Memory B cell (primary cell): ENCODE measurements around the gene AHSG.
"Not testable (repeated sequence)": the region's sequence is repeated elsewhere in the genome, so short reads cannot be mapped to it uniquely, and the experiment has no call there.

ENCODE experiments used
- ATAC-seq: fragments of 150-1000 bp; cut with Tn5 transposase; 2 replicates; pipeline ENCODE4 v1.10.0; 2021; ENCODE audit warnings: low read depth, mild to moderate bottlenecking, moderate library complexity
- DNase-seq, 2 donors: peaks; one replicate each; pipeline ENCODE4 v3.0.0; 2022; ENCODE audit warnings: low spot score in 2 of 2
- H3K27ac Mint-ChIP-seq: one replicate; pipeline ENCODE4 v1.8.0; 2022; ENCODE audit warnings: mild to moderate bottlenecking, moderate library complexity, mixed read lengths
- H3K27me3 Mint-ChIP-seq: one replicate; pipeline ENCODE4 v1.8.0; 2022; ENCODE audit warnings: mixed read lengths
- H3K36me3 Mint-ChIP-seq: one replicate; pipeline ENCODE4 v1.8.0; 2022; ENCODE audit warnings: mild to moderate bottlenecking, mixed read lengths
- H3K4me1 Mint-ChIP-seq: one replicate; pipeline ENCODE4 v1.8.0; 2022; ENCODE audit warnings: mixed read lengths
- H3K4me3 Mint-ChIP-seq: one replicate; pipeline ENCODE4 v1.8.0; 2022; ENCODE audit warnings: mild to moderate bottlenecking, moderate library complexity, mixed read lengths
- H3K9me3 Mint-ChIP-seq: one replicate; pipeline ENCODE4 v1.8.0; 2022; ENCODE audit warnings: mixed read lengths

The AHSG gene

GRCh38 chr3:186612721-186613636, at the start of gene AHSG:
TSS of gene AHSG (plus strand) at chr3:186613060. CDS start at chr3:186613142, 82 bp downstream.
- Mint-ChIP-seq H3K27ac (no peak within 1 kb of the TSS), H3K9me3 (no peaks in the 10 kb centered on the region), H3K36me3 (no peaks in the 10 kb centered on the region), H3K4me3 (no peak within 1 kb of the TSS), H3K4me1 (peaks cover 11% of the 10 kb centered on the region), H3K27me3 (peaks cover 11% of the 10 kb centered on the region)
- no peak for DNase-seq
- no peak for ATAC-seq

- peak overlapping the region; percentile 35 for H3K27ac Mint-ChIP-seq
- H3K36me3 Mint-ChIP-seq = peaks cover 12% of the 10 kb centered on the region
- H3K4me1 Mint-ChIP-seq = peaks cover 24% of the 10 kb centered on the region
- H3K9me3 Mint-ChIP-seq = no peaks in the 10 kb centered on the region
- H3K27me3 Mint-ChIP-seq = no peaks in the 10 kb centered on the region
- ATAC-seq (no peak), DNase-seq (no peak)
- H3K4me3 Mint-ChIP-seq = no peak overlapping the region
Observed at GRCh38 chr3:186564586-186564985, 48.3 kb upstream of the AHSG start.

GRCh38 chr3:186566772-186567071, 46.1 kb upstream of the AHSG start:
- no peaks in the 10 kb centered on the region for H3K27me3 Mint-ChIP-seq
- ATAC-seq (peak; percentile 2), DNase-seq (no peak)
- peak overlapping the region; percentile 90 for H3K4me3 Mint-ChIP-seq
- H3K9me3 Mint-ChIP-seq = no peaks in the 10 kb centered on the region
- H3K36me3 Mint-ChIP-seq = peaks cover 9% of the 10 kb centered on the region
- peak overlapping the region; percentile 93 for H3K27ac Mint-ChIP-seq
- peaks cover 30% of the 10 kb centered on the region for H3K4me1 Mint-ChIP-seq

GRCh38 chr3:186567072-186567921, 45.6 kb upstream of the AHSG start, which contains the start of gene TBCCD1:
TSS of gene TBCCD1 (minus strand) at chr3:186567339. CDS start at chr3:186564329, 3,010 bp downstream.
- Mint-ChIP-seq H3K27ac (peak within 1 kb of the TSS; percentile 93), H3K4me1 (peaks cover 28% of the 10 kb centered on the region), H3K36me3 (peaks cover 3% of the 10 kb centered on the region), H3K4me3 (peak within 1 kb of the TSS; percentile 90), H3K9me3 (no peaks in the 10 kb centered on the region), H3K27me3 (no peaks in the 10 kb centered on the region)
- peak; percentile 99 to 100 for DNase-seq
- peak; percentile 62 for ATAC-seq

GRCh38 chr3:186569361-186569760, 43.5 kb upstream of the AHSG start:
- Mint-ChIP-seq H3K4me1 (peaks cover 24% of the 10 kb centered on the region), H3K27ac (peak overlapping the region; percentile 98), H3K4me3 (peak overlapping the region; percentile 97)
- not testable (repeated sequence) for H3K27me3 Mint-ChIP-seq, DNase-seq, H3K9me3 Mint-ChIP-seq, ATAC-seq, H3K36me3 Mint-ChIP-seq

GRCh38 chr3:186569779-186570095, 43.1 kb upstream of the AHSG start:
- H3K4me1 Mint-ChIP-seq = peaks cover 23% of the 10 kb centered on the region
- no peak for ATAC-seq
- DNase-seq = no peak
- H3K4me3 Mint-ChIP-seq = peak overlapping the region; percentile 97
- no peaks in the 10 kb centered on the region for H3K9me3 Mint-ChIP-seq
- H3K27me3 Mint-ChIP-seq = no peaks in the 10 kb centered on the region
- no peaks in the 10 kb centered on the region for H3K36me3 Mint-ChIP-seq
- H3K27ac Mint-ChIP-seq = peak overlapping the region; percentile 98

GRCh38 chr3:186570096-186570940, 42.5 kb upstream of the AHSG start, which contains the start of gene DNAJB11:
TSS of gene DNAJB11 (plus strand) at chr3:186570720. CDS start at chr3:186570898, 178 bp downstream.
- H3K4me3 Mint-ChIP-seq = peak within 1 kb of the TSS; percentile 97
- no peaks in the 10 kb centered on the region for H3K27me3 Mint-ChIP-seq
- H3K4me1 Mint-ChIP-seq = peaks cover 22% of the 10 kb centered on the region
- peak; percentile 88 to 91 for DNase-seq
- no peaks in the 10 kb centered on the region for H3K9me3 Mint-ChIP-seq
- peaks cover 2% of the 10 kb centered on the region for H3K36me3 Mint-ChIP-seq
- peak; percentile 76 for ATAC-seq
- H3K27ac Mint-ChIP-seq = peak within 1 kb of the TSS; percentile 98

- ATAC-seq (no peak), DNase-seq (no peak)
- Mint-ChIP-seq H3K36me3 (peaks cover 6% of the 10 kb centered on the region), H3K4me3 (peak overlapping the region; percentile 97), H3K4me1 (peaks cover 24% of the 10 kb centered on the region), H3K27me3 (no peaks in the 10 kb centered on the region), H3K9me3 (no peaks in the 10 kb centered on the region), H3K27ac (peak overlapping the region; percentile 98)
Observed at GRCh38 chr3:186570941-186571643, 41.8 kb upstream of the AHSG start.

GRCh38 chr3:186571644-186572013, 41.2 kb upstream of the AHSG start:
- Mint-ChIP-seq H3K27me3 (no peaks in the 10 kb centered on the region), H3K4me1 (peaks cover 19% of the 10 kb centered on the region), H3K27ac (peak overlapping the region; percentile 98), H3K36me3 (peaks cover 6% of the 10 kb centered on the region), H3K9me3 (no peaks in the 10 kb centered on the region), H3K4me3 (peak overlapping the region; percentile 97)
- ATAC-seq (no peak), DNase-seq (no peak)

GRCh38 chr3:186577521-186577920, 35.3 kb upstream of the AHSG start:
- peaks cover 28% of the 10 kb centered on the region for H3K36me3 Mint-ChIP-seq
- DNase-seq (no peak), ATAC-seq (no peak)
- H3K27me3 Mint-ChIP-seq = no peaks in the 10 kb centered on the region
- H3K4me3 Mint-ChIP-seq = no peak overlapping the region
- no peak overlapping the region for H3K27ac Mint-ChIP-seq
- H3K4me1 Mint-ChIP-seq = peaks cover 6% of the 10 kb centered on the region
- H3K9me3 Mint-ChIP-seq = no peaks in the 10 kb centered on the region

GRCh38 chr3:186580785-186581184, 32.1 kb upstream of the AHSG start:
- no peaks in the 10 kb centered on the region for H3K27me3 Mint-ChIP-seq
- H3K4me1 Mint-ChIP-seq = peaks cover 2% of the 10 kb centered on the region
- H3K9me3 Mint-ChIP-seq = no peaks in the 10 kb centered on the region
- H3K4me3 Mint-ChIP-seq = no peak overlapping the region
- ATAC-seq (no peak), DNase-seq (no peak)
- peaks cover 43% of the 10 kb centered on the region for H3K36me3 Mint-ChIP-seq
- no peak overlapping the region for H3K27ac Mint-ChIP-seq

GRCh38 chr3:186582541-186582940, 30.3 kb upstream of the AHSG start:
- DNase-seq = no peak
- Mint-ChIP-seq H3K9me3 (no peaks in the 10 kb centered on the region), H3K27ac (no peak overlapping the region), H3K4me3 (no peak overlapping the region), H3K27me3 (no peaks in the 10 kb centered on the region), H3K36me3 (peaks cover 45% of the 10 kb centered on the region), H3K4me1 (peaks cover 2% of the 10 kb centered on the region)
- ATAC-seq = no peak

GRCh38 chr3:186583831-186584230, 29.0 kb upstream of the AHSG start:
- no peak overlapping the region for H3K4me3 Mint-ChIP-seq
- H3K4me1 Mint-ChIP-seq = no peaks in the 10 kb centered on the region
- H3K27me3 Mint-ChIP-seq = no peaks in the 10 kb centered on the region
- DNase-seq (no peak), ATAC-seq (no peak)
- H3K27ac Mint-ChIP-seq = no peak overlapping the region
- H3K36me3 Mint-ChIP-seq = peaks cover 42% of the 10 kb centered on the region
- H3K9me3 Mint-ChIP-seq = no peaks in the 10 kb centered on the region
